HEK293 (cell line): ENCODE measurements around the gene GNGT1.

ENCODE experiments used
- CTCF ChIA-PET: fragments of 350-600 bp; formaldehyde crosslinking; extraction: SDS; loops from one replicate; lab custom pipeline; 2021; ENCODE audit warnings: antibody characterized with exemption; lab: Yijun Ruan, JAX
- POLR2A ChIA-PET: fragments of 300-600 bp; formaldehyde crosslinking; extraction: SDS; loops from one replicate; lab custom pipeline; 2020; ENCODE audit warnings: antibody characterized with exemption, inconsistent platforms; lab: Yijun Ruan, JAX
- H3K27ac ChIP-seq: fragments of 200-500 bp; sonication (Bioruptor generic); 2 replicates; pipeline ENCODE4 v1.5.1; 2014; ENCODE audit warnings: low read depth, low read length, control low read depth, inconsistent platforms; ENCODE audit errors: extremely low read depth
- H3K36me3 ChIP-seq, 2 experiments: fragments of 200-500 bp in 1 of 2; sonication (Bioruptor generic) in 1 of 2; 1 replicate in 1 of 2; 2 replicates in 1 of 2; pipeline ENCODE4 v1.5.1; 2014 to 2017; ENCODE audit warnings: inconsistent platforms in 2 of 2, low read length in 2 of 2; ENCODE audit not compliant: control insufficient read depth in 2 of 2, insufficient read depth in 1 of 2
- H3K4me1 ChIP-seq: fragments of 200-500 bp; sonication (Bioruptor generic); 2 replicates; pipeline ENCODE4 v1.5.1; 2014; ENCODE audit warnings: mild to moderate bottlenecking, low read length, inconsistent platforms; ENCODE audit not compliant: control insufficient read depth, insufficient read depth
- H3K4me3 ChIP-seq: 2 replicates; pipeline ENCODE4 v1.5.1; 2011; ENCODE audit warnings: low read depth, mild to moderate bottlenecking, control low read depth, low read length, moderate library complexity
- H3K9me3 ChIP-seq: fragments of 200-500 bp; sonication (Bioruptor generic); 2 replicates; pipeline ENCODE4 v1.5.1; 2014; ENCODE audit warnings: low read depth, low read length, inconsistent platforms; ENCODE audit not compliant: control insufficient read depth, insufficient read depth
- IKZF3 ChIP-seq: fragments of 450-650 bp; IDR thresholded peaks from 2 replicates; pipeline ENCODE4 v1.5.0; 2018; ENCODE audit warnings: missing biosample characterization, mild to moderate bottlenecking, missing genetic modification characterization, moderate library complexity
- KLF10 ChIP-seq: fragments of 450-650 bp; IDR thresholded peaks from 2 replicates; pipeline ENCODE4 v1.5.1; 2018; ENCODE audit warnings: missing biosample characterization, mild to moderate bottlenecking, missing genetic modification characterization
- SALL2 ChIP-seq: fragments of 450-650 bp; formaldehyde crosslinking; IDR thresholded peaks from 2 replicates; pipeline ENCODE4 v1.5.0; 2017; ENCODE audit warnings: missing biosample characterization, mild to moderate bottlenecking, missing genetic modification characterization, borderline replicate concordance
- SCRT1 ChIP-seq: fragments of 450-650 bp; formaldehyde crosslinking; IDR thresholded peaks from 2 replicates; pipeline ENCODE4 v1.5.1; 2016; ENCODE audit warnings: missing biosample characterization, missing genetic modification characterization, borderline replicate concordance
- SP3 ChIP-seq: fragments of 450-650 bp; formaldehyde crosslinking; IDR thresholded peaks from 2 replicates; pipeline ENCODE4 v1.5.1; 2016; ENCODE audit warnings: missing biosample characterization, missing genetic modification characterization
- YY1 ChIP-seq: fragments of 450-650 bp; formaldehyde crosslinking; IDR thresholded peaks from 2 replicates; pipeline ENCODE4 v1.5.1; 2018; ENCODE audit warnings: missing biosample characterization, missing genetic modification characterization
- ZFP69B ChIP-seq: fragments of 450-650 bp; formaldehyde crosslinking; IDR thresholded peaks from 2 replicates; pipeline ENCODE4 v1.5.1; 2016; ENCODE audit warnings: missing biosample characterization, missing genetic modification characterization
- ZNF133 ChIP-seq: fragments of 450-650 bp; formaldehyde crosslinking; IDR thresholded peaks from 2 replicates; pipeline ENCODE4 v1.5.1; 2016; ENCODE audit warnings: missing biosample characterization, missing genetic modification characterization
- ZNF2 ChIP-seq: fragments of 450-650 bp; formaldehyde crosslinking; IDR thresholded peaks from 2 replicates; pipeline ENCODE4 v1.5.1; 2016; ENCODE audit warnings: missing biosample characterization, missing genetic modification characterization
- ZNF23 ChIP-seq: fragments of 450-650 bp; formaldehyde crosslinking; IDR thresholded peaks from 2 replicates; pipeline ENCODE4 v1.5.1; 2016; ENCODE audit warnings: missing biosample characterization, missing genetic modification characterization, borderline replicate concordance
- ZNF239 ChIP-seq: fragments of 450-650 bp; formaldehyde crosslinking; IDR thresholded peaks from 2 replicates; pipeline ENCODE4 v1.5.1; 2016; ENCODE audit warnings: missing biosample characterization, missing genetic modification characterization
- ZNF311 ChIP-seq: fragments of 450-650 bp; formaldehyde crosslinking; IDR thresholded peaks from 2 replicates; pipeline ENCODE4 v1.5.1; 2017; ENCODE audit warnings: missing biosample characterization, missing genetic modification characterization, borderline replicate concordance
- ZNF335 ChIP-seq: fragments of 450-650 bp; formaldehyde crosslinking; conservative IDR thresholded peaks from 2 replicates; pipeline ENCODE4 v1.5.1; 2016; ENCODE audit warnings: missing biosample characterization, missing genetic modification characterization
- ZNF37A ChIP-seq: fragments of 450-650 bp; IDR thresholded peaks from 2 replicates; pipeline ENCODE4 v1.5.1; 2018; ENCODE audit warnings: missing biosample characterization, missing genetic modification characterization
- ZNF558 ChIP-seq: fragments of 450-650 bp; formaldehyde crosslinking; IDR thresholded peaks from 2 replicates; pipeline ENCODE4 v1.5.1; 2016; ENCODE audit warnings: missing biosample characterization, missing genetic modification characterization
- ZNF600 ChIP-seq: fragments of 450-650 bp; formaldehyde crosslinking; IDR thresholded peaks from 2 replicates; pipeline ENCODE4 v1.5.1; 2016; ENCODE audit warnings: missing biosample characterization, missing genetic modification characterization
- ZNF621 ChIP-seq: fragments of 450-650 bp; formaldehyde crosslinking; IDR thresholded peaks from 2 replicates; pipeline ENCODE4 v1.5.1; 2017; ENCODE audit warnings: missing biosample characterization, missing genetic modification characterization
- ZNF623 ChIP-seq: fragments of 450-650 bp; formaldehyde crosslinking; IDR thresholded peaks from 2 replicates; pipeline ENCODE4 v1.5.1; 2016; ENCODE audit warnings: missing biosample characterization, missing genetic modification characterization
- ZNF654 ChIP-seq: fragments of 450-650 bp; formaldehyde crosslinking; IDR thresholded peaks from 2 replicates; pipeline ENCODE4 v1.5.1; 2016; ENCODE audit warnings: low read depth, missing biosample characterization, missing genetic modification characterization
- ZNF747 ChIP-seq: fragments of 450-650 bp; formaldehyde crosslinking; IDR thresholded peaks from 2 replicates; pipeline ENCODE4 v1.5.1; 2016; ENCODE audit warnings: missing biosample characterization, missing genetic modification characterization
- ZSCAN30 ChIP-seq: fragments of 450-650 bp; IDR thresholded peaks from 2 replicates; pipeline ENCODE4 v1.5.1; 2018; ENCODE audit warnings: missing biosample characterization, mild to moderate bottlenecking, missing genetic modification characterization, moderate library complexity
- TF ChIP-seq, protein P1 (sequence below): fragments of 450-650 bp; formaldehyde crosslinking; IDR thresholded peaks from 2 replicates; pipeline ENCODE4 v1.5.1; 2016; ENCODE audit warnings: missing biosample characterization, missing genetic modification characterization
- TF ChIP-seq, protein P2 (sequence below): fragments of 450-650 bp; formaldehyde crosslinking; IDR thresholded peaks from 2 replicates; pipeline ENCODE4 v1.5.1; 2016; ENCODE audit warnings: missing biosample characterization, missing genetic modification characterization
- TF ChIP-seq, protein P3 (sequence below): fragments of 450-650 bp; formaldehyde crosslinking; IDR thresholded peaks from 2 replicates; pipeline ENCODE4 v1.5.1; 2017; ENCODE audit warnings: missing biosample characterization, missing genetic modification characterization
- TF ChIP-seq, protein P4 (sequence below): fragments of 450-650 bp; formaldehyde crosslinking; IDR thresholded peaks from 2 replicates; pipeline ENCODE4 v1.5.1; 2016; ENCODE audit warnings: missing biosample characterization, missing genetic modification characterization

GNGT1 gene

DNA sequence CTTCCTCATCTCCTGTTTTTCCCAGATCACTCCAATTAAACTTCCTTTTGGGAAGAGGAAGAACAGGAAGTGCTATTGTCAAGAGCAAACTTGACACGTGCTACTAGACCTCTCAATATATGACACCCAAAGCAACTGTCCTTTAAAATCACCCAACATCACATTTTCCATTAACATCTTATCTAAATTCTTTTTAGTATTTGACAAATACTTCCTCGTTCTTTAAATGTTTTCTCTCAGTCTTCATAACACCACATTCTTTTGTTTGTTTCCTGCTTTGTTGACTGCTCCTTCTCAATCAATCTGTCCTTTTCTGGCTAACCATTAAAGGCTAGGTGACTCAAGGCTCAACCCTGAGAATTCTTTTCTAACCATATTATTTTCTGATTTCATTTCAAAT is 8.7 kb upstream of the GNGT1 start:
- POLR2A ChIA-PET, result no interaction called here
- Histone ChIP-seq H3K9me3 (no peaks in the 10 kb centered on the region), H3K4me3 (no peak overlapping the region), H3K4me1 (no peaks in the 10 kb centered on the region)
- CTCF ChIA-PET, result interaction anchor here (0.6 kb wide), 1 partner anchor 1776 kb away, joined by 3 read pairs; no protein-coding TSS in a partner anchor
- TF ChIP-seq YY1 (tag by site-specific recombination) (no peak), ZNF621 (tag by site-specific recombination) (no peak), ZNF2 (tag by site-specific recombination) (no peak), ZNF239 (tag by site-specific recombination) (no peak)
- TF ChIP-seq, all 188 proteins: peak for 0
- Histone ChIP-seq H3K27ac (no peak overlapping the region), H3K36me3 (no peaks in the 10 kb centered on the region)

DNA sequence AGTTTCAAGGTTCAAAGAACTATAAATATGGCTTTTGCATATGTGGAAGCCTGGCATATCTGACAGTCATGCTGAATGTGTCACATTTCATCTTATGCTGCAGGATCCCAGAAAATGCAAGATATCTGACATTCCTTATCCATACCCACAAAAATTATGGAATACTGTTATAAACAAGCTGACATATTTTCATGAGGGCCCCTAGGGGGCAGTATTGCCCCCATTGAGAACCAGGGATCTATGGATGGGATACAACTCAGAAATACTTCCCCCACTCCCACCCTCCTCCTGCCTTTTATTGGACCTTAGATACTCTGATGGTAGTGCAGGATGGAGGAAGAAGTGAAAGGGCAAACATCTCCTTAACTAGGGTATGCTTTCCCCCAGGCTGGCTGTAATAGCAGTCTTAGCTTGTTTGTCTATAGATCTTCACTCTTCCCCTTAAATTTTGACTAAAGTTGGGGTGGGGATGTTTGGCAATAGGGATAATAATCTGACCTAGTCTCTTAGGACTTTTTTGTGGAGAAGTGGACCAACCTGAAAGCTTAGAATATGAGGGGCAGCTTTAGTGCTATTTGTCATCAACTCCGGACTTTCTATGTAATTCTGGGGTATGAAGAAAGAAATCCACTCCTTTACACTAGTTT is 3.5 kb upstream of the GNGT1 start:
- H3K4me3 ChIP-seq, result no peak overlapping the region
- no peaks in the 10 kb centered on the region for H3K4me1 ChIP-seq
- H3K36me3 ChIP-seq, result no peaks in the 10 kb centered on the region
- POLR2A ChIA-PET, result interaction anchor here (0.6 kb wide), 1 partner anchor 15 kb away, joined by 3 read pairs; no protein-coding TSS in a partner anchor
- no peak overlapping the region for H3K27ac ChIP-seq
- TF ChIP-seq ZNF23 (no peak), SALL2 (tag by site-specific recombination) (no peak), YY1 (tag by site-specific recombination) (no peak), ZFP69B (tag by site-specific recombination) (no peak), ZNF623 (no peak), KLF10 (tag by site-specific recombination) (no peak), ZNF335 (tag by site-specific recombination) (no peak), ZNF747 (tag by site-specific recombination) (no peak), SP3 (no peak), ZNF311 (no peak), ZNF37A (tag by site-specific recombination) (peak; percentile 86), ZNF558 (tag by site-specific recombination) (no peak), ZNF654 (peak; percentile 70), IKZF3 (tag by site-specific recombination) (peak; percentile 87), ZNF600 (tag by site-specific recombination) (0 out of 2 replicates have a peak, but pooled peaks have one; percentile 25), ZSCAN30 (tag by site-specific recombination) (peak; percentile 16; the same call in 1 of the 2 replicates), SCRT1 (tag by site-specific recombination) (no peak), ZNF133 (tag by site-specific recombination) (no peak)
- TF ChIP-seq, protein P1, sequence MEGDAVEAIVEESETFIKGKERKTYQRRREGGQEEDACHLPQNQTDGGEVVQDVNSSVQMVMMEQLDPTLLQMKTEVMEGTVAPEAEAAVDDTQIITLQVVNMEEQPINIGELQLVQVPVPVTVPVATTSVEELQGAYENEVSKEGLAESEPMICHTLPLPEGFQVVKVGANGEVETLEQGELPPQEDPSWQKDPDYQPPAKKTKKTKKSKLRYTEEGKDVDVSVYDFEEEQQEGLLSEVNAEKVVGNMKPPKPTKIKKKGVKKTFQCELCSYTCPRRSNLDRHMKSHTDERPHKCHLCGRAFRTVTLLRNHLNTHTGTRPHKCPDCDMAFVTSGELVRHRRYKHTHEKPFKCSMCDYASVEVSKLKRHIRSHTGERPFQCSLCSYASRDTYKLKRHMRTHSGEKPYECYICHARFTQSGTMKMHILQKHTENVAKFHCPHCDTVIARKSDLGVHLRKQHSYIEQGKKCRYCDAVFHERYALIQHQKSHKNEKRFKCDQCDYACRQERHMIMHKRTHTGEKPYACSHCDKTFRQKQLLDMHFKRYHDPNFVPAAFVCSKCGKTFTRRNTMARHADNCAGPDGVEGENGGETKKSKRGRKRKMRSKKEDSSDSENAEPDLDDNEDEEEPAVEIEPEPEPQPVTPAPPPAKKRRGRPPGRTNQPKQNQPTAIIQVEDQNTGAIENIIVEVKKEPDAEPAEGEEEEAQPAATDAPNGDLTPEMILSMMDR (tag by site-specific recombination), result 0 out of 2 replicates have a peak, but pooled peaks have one; percentile 27
- TF ChIP-seq, protein P2, sequence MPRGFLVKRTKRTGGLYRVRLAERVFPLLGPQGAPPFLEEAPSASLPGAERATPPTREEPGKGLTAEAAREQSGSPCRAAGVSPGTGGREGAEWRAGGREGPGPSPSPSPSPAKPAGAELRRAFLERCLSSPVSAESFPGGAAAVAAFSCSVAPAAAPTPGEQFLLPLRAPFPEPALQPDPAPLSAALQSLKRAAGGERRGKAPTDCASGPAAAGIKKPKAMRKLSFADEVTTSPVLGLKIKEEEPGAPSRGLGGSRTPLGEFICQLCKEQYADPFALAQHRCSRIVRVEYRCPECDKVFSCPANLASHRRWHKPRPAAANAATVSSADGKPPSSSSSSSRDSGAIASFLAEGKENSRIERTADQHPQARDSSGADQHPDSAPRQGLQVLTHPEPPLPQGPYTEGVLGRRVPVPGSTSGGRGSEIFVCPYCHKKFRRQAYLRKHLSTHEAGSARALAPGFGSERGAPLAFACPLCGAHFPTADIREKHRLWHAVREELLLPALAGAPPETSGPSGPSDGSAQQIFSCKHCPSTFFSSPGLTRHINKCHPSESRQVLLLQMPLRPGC, result no peak
- TF ChIP-seq, protein P3, sequence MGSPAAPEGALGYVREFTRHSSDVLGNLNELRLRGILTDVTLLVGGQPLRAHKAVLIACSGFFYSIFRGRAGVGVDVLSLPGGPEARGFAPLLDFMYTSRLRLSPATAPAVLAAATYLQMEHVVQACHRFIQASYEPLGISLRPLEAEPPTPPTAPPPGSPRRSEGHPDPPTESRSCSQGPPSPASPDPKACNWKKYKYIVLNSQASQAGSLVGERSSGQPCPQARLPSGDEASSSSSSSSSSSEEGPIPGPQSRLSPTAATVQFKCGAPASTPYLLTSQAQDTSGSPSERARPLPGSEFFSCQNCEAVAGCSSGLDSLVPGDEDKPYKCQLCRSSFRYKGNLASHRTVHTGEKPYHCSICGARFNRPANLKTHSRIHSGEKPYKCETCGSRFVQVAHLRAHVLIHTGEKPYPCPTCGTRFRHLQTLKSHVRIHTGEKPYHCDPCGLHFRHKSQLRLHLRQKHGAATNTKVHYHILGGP (tag by site-specific recombination), result no peak
- TF ChIP-seq, protein P4, sequence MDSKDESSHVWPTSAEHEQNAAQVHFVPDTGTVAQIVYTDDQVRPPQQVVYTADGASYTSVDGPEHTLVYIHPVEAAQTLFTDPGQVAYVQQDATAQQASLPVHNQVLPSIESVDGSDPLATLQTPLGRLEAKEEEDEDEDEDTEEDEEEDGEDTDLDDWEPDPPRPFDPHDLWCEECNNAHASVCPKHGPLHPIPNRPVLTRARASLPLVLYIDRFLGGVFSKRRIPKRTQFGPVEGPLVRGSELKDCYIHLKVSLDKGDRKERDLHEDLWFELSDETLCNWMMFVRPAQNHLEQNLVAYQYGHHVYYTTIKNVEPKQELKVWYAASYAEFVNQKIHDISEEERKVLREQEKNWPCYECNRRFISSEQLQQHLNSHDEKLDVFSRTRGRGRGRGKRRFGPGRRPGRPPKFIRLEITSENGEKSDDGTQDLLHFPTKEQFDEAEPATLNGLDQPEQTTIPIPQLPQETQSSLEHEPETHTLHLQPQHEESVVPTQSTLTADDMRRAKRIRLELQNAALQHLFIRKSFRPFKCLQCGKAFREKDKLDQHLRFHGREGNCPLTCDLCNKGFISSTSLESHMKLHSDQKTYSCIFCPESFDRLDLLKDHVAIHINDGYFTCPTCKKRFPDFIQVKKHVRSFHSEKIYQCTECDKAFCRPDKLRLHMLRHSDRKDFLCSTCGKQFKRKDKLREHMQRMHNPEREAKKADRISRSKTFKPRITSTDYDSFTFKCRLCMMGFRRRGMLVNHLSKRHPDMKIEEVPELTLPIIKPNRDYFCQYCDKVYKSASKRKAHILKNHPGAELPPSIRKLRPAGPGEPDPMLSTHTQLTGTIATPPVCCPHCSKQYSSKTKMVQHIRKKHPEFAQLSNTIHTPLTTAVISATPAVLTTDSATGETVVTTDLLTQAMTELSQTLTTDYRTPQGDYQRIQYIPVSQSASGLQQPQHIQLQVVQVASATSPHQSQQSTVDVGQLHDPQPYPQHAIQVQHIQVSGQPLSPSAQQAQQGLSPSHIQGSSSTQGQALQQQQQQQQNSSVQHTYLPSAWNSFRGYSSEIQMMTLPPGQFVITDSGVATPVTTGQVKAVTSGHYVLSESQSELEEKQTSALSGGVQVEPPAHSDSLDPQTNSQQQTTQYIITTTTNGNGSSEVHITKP (tag by site-specific recombination), result no peak
- TF ChIP-seq, all 188 proteins: peak for 6
- H3K9me3 ChIP-seq, result no peaks in the 10 kb centered on the region
- CTCF ChIA-PET, result interaction anchor here (0.5 to 4.9 kb wide), 22 partner anchors 8 to 1580 kb away, joined by 3 to 42 read pairs (median 4); partner anchors contain the start of gene TFPI2
